Liver (tissue), 3 donors: ENCODE measurements around the gene CHST1.

Experiments
- CTCF ChIP-seq: fragments of 150-350 bp; IDR thresholded peaks from 2 replicates; pipeline ENCODE4 v1.5.1; 2017; ENCODE audit warnings: improper control_type of control experiment, low read depth, low read length; ENCODE audit not compliant: missing input control
- EGR1 ChIP-seq, 2 donors: IDR thresholded peaks; 2 replicates each; pipeline ENCODE4 v1.6.1; 2016 to 2018; ENCODE audit warnings: antibody characterized with exemption in 2 of 2, low read depth in 2 of 2
- FOXA1 ChIP-seq: IDR thresholded peaks from 2 replicates; pipeline ENCODE4 v1.6.1; 2016; ENCODE audit warnings: antibody characterized with exemption
- HNF4G ChIP-seq: IDR thresholded peaks from 2 replicates; pipeline ENCODE4 v1.6.1; 2016; ENCODE audit warnings: antibody characterized with exemption
- JUND ChIP-seq, 2 donors: IDR thresholded peaks; 2 replicates each; pipeline ENCODE4 v1.6.1; 2016; ENCODE audit warnings: antibody characterized with exemption in 2 of 2
- NR2F2 ChIP-seq: IDR thresholded peaks from 2 replicates; pipeline ENCODE4 v1.6.1; 2016; ENCODE audit warnings: antibody characterized with exemption
- RAD21 ChIP-seq, 2 donors: IDR thresholded peaks; 2 replicates each; pipeline ENCODE4 v1.6.1; 2016; ENCODE audit warnings: antibody characterized with exemption in 2 of 2, mild to moderate bottlenecking in 2 of 2
- REST ChIP-seq: IDR thresholded peaks from 2 replicates; pipeline ENCODE4 v1.6.1; 2016; ENCODE audit warnings: antibody characterized with exemption, mild to moderate bottlenecking
- SP1 ChIP-seq: IDR thresholded peaks from 2 replicates; pipeline ENCODE4 v1.6.1; 2018; ENCODE audit warnings: antibody characterized with exemption, mild to moderate bottlenecking
- TAF1 ChIP-seq: conservative IDR thresholded peaks from 2 replicates; pipeline ENCODE4 v1.6.1; 2016; ENCODE audit warnings: antibody characterized with exemption, mild to moderate bottlenecking
- TF ChIP-seq, protein P1 (sequence below): IDR thresholded peaks from 2 replicates; pipeline ENCODE4 v1.6.1; 2016; ENCODE audit warnings: antibody characterized with exemption
- TF ChIP-seq, protein P2 (sequence below): IDR thresholded peaks from 2 replicates; pipeline ENCODE4 v1.6.1; 2016; ENCODE audit warnings: antibody characterized with exemption
- TF ChIP-seq, protein P3 (sequence below): IDR thresholded peaks from 2 replicates; pipeline ENCODE4 v1.6.1; 2016; ENCODE audit warnings: antibody characterized with exemption
- donor health status: healthy.
- donor health status: healthy.

GRCh38 chr11:45685964-45686537 is 20.6 kb upstream of the CHST1 start:
- TF ChIP-seq CTCF: no peak
- TF ChIP-seq JUND (IDR thresholded peaks at IDR 0.05): no peak
- no peak for TF ChIP-seq SP1
- TF ChIP-seq REST: no peak
- no peak for TF ChIP-seq RAD21 (IDR thresholded peaks at IDR 0.05)
- no peak for TF ChIP-seq TAF1
- TF ChIP-seq, protein P1, sequence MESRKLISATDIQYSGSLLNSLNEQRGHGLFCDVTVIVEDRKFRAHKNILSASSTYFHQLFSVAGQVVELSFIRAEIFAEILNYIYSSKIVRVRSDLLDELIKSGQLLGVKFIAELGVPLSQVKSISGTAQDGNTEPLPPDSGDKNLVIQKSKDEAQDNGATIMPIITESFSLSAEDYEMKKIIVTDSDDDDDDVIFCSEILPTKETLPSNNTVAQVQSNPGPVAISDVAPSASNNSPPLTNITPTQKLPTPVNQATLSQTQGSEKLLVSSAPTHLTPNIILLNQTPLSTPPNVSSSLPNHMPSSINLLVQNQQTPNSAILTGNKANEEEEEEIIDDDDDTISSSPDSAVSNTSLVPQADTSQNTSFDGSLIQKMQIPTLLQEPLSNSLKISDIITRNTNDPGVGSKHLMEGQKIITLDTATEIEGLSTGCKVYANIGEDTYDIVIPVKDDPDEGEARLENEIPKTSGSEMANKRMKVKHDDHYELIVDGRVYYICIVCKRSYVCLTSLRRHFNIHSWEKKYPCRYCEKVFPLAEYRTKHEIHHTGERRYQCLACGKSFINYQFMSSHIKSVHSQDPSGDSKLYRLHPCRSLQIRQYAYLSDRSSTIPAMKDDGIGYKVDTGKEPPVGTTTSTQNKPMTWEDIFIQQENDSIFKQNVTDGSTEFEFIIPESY: no peak
- TF ChIP-seq, protein P2, sequence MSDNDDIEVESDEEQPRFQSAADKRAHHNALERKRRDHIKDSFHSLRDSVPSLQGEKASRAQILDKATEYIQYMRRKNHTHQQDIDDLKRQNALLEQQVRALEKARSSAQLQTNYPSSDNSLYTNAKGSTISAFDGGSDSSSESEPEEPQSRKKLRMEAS: no peak
- no peak for TF ChIP-seq EGR1 (IDR thresholded peaks at IDR 0.05; ENCODE audit: low read depth in 2 of 2)
- TF ChIP-seq NR2F2: no peak
- TF ChIP-seq HNF4G: no peak
- TF ChIP-seq, protein P3, sequence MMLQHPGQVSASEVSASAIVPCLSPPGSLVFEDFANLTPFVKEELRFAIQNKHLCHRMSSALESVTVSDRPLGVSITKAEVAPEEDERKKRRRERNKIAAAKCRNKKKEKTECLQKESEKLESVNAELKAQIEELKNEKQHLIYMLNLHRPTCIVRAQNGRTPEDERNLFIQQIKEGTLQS: no peak
- no peak for TF ChIP-seq FOXA1
